Effector memory CD8-positive, alpha-beta T cell (primary cell): Measurements from ENCODE around the gene CYS1.
A peak's percentile ranks its signal among the peaks of the same experiment; 100 is the strongest.

Experiments used
- ATAC-seq: fragments of 150-1000 bp; cut with Tn5 transposase; replicated peaks from 2 replicates; pipeline ENCODE4 v1.10.0; 2021; ENCODE audit warnings: mild to moderate bottlenecking, moderate library complexity
- DNase-seq, 3 experiments: peaks; one replicate each; pipeline ENCODE4 v3.0.0; 2021
- H3K27ac Mint-ChIP-seq, 2 donors: one replicate each; pipeline ENCODE4 v1.8.0; 2022; ENCODE audit warnings: mild to moderate bottlenecking in 2 of 2, mixed read lengths in 2 of 2, moderate library complexity in 2 of 2
- H3K27me3 Mint-ChIP-seq, 2 donors: one replicate each; pipeline ENCODE4 v1.8.0; 2022; ENCODE audit warnings: mixed read lengths in 2 of 2
- H3K36me3 Mint-ChIP-seq: one replicate; pipeline ENCODE4 v1.8.0; 2022; ENCODE audit warnings: mild to moderate bottlenecking, moderate library complexity, mixed read lengths; ENCODE audit not compliant: insufficient read depth
- H3K4me1 Mint-ChIP-seq, 2 donors: one replicate each; pipeline ENCODE4 v1.8.0; 2022; ENCODE audit warnings: low read depth in 2 of 2, mixed read lengths in 2 of 2
- H3K4me3 Mint-ChIP-seq, 2 donors: one replicate each; pipeline ENCODE4 v1.8.0; 2022; ENCODE audit warnings: mild to moderate bottlenecking in 2 of 2, mixed read lengths in 2 of 2, moderate library complexity in 2 of 2
- H3K9me3 Mint-ChIP-seq, 2 donors: one replicate each; pipeline ENCODE4 v1.8.0; 2022; ENCODE audit warnings: mixed read lengths in 2 of 2

Gene CYS1

GRCh38 chr2:10075101-10075500 is 5.1 kb downstream of the CYS1 start:
- Mint-ChIP-seq H3K4me1 (peaks cover 13 to 16% of the 10 kb centered on the region in 2 donors), H3K36me3 (peaks cover 13% of the 10 kb centered on the region), H3K27me3 (peaks cover 56 to 76% of the 10 kb centered on the region in 2 donors), H3K27ac (no peak overlapping the region), H3K9me3 (no peaks in the 10 kb centered on the region), H3K4me3 (no peak overlapping the region)
- ATAC-seq (no peak), DNase-seq (no peak)

- no peak overlapping the region for H3K27ac Mint-ChIP-seq
- H3K27me3 Mint-ChIP-seq, result peaks cover 48 to 67% of the 10 kb centered on the region in 2 donors
- no peak overlapping the region for H3K4me3 Mint-ChIP-seq
- H3K4me1 Mint-ChIP-seq, result peaks cover 9 to 12% of the 10 kb centered on the region in 2 donors
- no peaks in the 10 kb centered on the region for H3K9me3 Mint-ChIP-seq
- peaks cover 7% of the 10 kb centered on the region for H3K36me3 Mint-ChIP-seq
- ATAC-seq (no peak), DNase-seq (no peak)
Observed at GRCh38 chr2:10073706-10074105, 6.5 kb downstream of the CYS1 start.

GRCh38 chr2:10072656-10073480 is 7.3 kb downstream of the CYS1 start:
- Mint-ChIP-seq H3K4me1 (peaks cover 4 to 10% of the 10 kb centered on the region in 2 donors), H3K27me3 (peaks cover 40 to 58% of the 10 kb centered on the region in 2 donors), H3K9me3 (no peaks in the 10 kb centered on the region), H3K36me3 (peaks cover 2% of the 10 kb centered on the region), H3K4me3 (no peak overlapping the region), H3K27ac (no peak overlapping the region)
- peak; percentile 98 for ATAC-seq
- peak; percentile 73 to 80 (median 78) for DNase-seq

- no peak overlapping the region for H3K4me3 Mint-ChIP-seq
- peaks cover 2% of the 10 kb centered on the region for H3K36me3 Mint-ChIP-seq
- H3K27ac Mint-ChIP-seq, result no peak overlapping the region
- H3K9me3 Mint-ChIP-seq, result no peaks in the 10 kb centered on the region
- ATAC-seq (no peak), DNase-seq (no peak)
- peaks cover 27 to 46% of the 10 kb centered on the region in 2 donors for H3K27me3 Mint-ChIP-seq
- peaks cover 4 to 8% of the 10 kb centered on the region in 2 donors for H3K4me1 Mint-ChIP-seq
Observed at GRCh38 chr2:10071595-10071994, 8.6 kb downstream of the CYS1 start.

GRCh38 chr2:10071176-10071575 is 9.0 kb downstream of the CYS1 start:
- H3K9me3 Mint-ChIP-seq, result no peaks in the 10 kb centered on the region
- H3K27ac Mint-ChIP-seq, result no peak overlapping the region
- peaks cover 23 to 41% of the 10 kb centered on the region in 2 donors for H3K27me3 Mint-ChIP-seq
- no peak overlapping the region for H3K4me3 Mint-ChIP-seq
- peaks cover 4 to 8% of the 10 kb centered on the region in 2 donors for H3K4me1 Mint-ChIP-seq
- DNase-seq (no peak), ATAC-seq (no peak)
- peaks cover 2% of the 10 kb centered on the region for H3K36me3 Mint-ChIP-seq

- Mint-ChIP-seq H3K4me1 (peaks cover 4 to 12% of the 10 kb centered on the region in 2 donors), H3K4me3 (no peak overlapping the region), H3K9me3 (no peaks in the 10 kb centered on the region), H3K27me3 (peaks cover 0 to 19% of the 10 kb centered on the region in 2 donors), H3K36me3 (peaks cover 2% of the 10 kb centered on the region), H3K27ac (no peak overlapping the region)
- ATAC-seq (no peak), DNase-seq (no peak)
Observed at GRCh38 chr2:10067881-10068280, 12.3 kb downstream of the CYS1 start.

GRCh38 chr2:10067330-10067729 is 12.9 kb downstream of the CYS1 start:
- no peak overlapping the region for H3K27ac Mint-ChIP-seq
- H3K4me1 Mint-ChIP-seq, result peaks cover 0 to 7% of the 10 kb centered on the region in 2 donors
- no peak for DNase-seq
- no peaks in the 10 kb centered on the region for H3K36me3 Mint-ChIP-seq
- no peak overlapping the region for H3K4me3 Mint-ChIP-seq
- H3K9me3 Mint-ChIP-seq, result no peaks in the 10 kb centered on the region
- peaks cover 0 to 14% of the 10 kb centered on the region in 2 donors for H3K27me3 Mint-ChIP-seq
- ATAC-seq, result no peak

GRCh38 chr2:10065773-10066055 is 14.5 kb downstream of the CYS1 start:
- Mint-ChIP-seq H3K36me3 (no peaks in the 10 kb centered on the region), H3K9me3 (no peaks in the 10 kb centered on the region), H3K27ac (no peak overlapping the region), H3K4me3 (no peak overlapping the region), H3K4me1 (peaks cover 0 to 7% of the 10 kb centered on the region in 2 donors), H3K27me3 (peaks cover 0 to 20% of the 10 kb centered on the region in 2 donors)
- ATAC-seq, result no peak
- DNase-seq, result no peak

- Mint-ChIP-seq H3K9me3 (no peaks in the 10 kb centered on the region), H3K27me3 (peaks cover 0 to 20% of the 10 kb centered on the region in 2 donors), H3K36me3 (no peaks in the 10 kb centered on the region), H3K27ac (no peak overlapping the region), H3K4me3 (no peak overlapping the region), H3K4me1 (peaks cover 0 to 7% of the 10 kb centered on the region in 2 donors)
- ATAC-seq (no peak), DNase-seq (no peak)
Observed at GRCh38 chr2:10064932-10065772, 15.1 kb downstream of the CYS1 start.

- H3K4me3 Mint-ChIP-seq, result no peak overlapping the region
- peaks cover 3% of the 10 kb centered on the region for H3K36me3 Mint-ChIP-seq
Observed at GRCh38 chr2:10063566-10063965, 16.6 kb downstream of the CYS1 start.

GRCh38 chr2:10062931-10063365 is 17.3 kb downstream of the CYS1 start:
- peaks cover 0 to 20% of the 10 kb centered on the region in 2 donors for H3K27me3 Mint-ChIP-seq
- H3K27ac Mint-ChIP-seq, result no peak overlapping the region
- no peak overlapping the region for H3K4me3 Mint-ChIP-seq

More at GRCh38 chr2:10063566-10063965, 16.6 kb downstream of the CYS1 start:
- DNase-seq (no peak), ATAC-seq (no peak)
- peaks cover 0 to 20% of the 10 kb centered on the region in 2 donors for H3K27me3 Mint-ChIP-seq
- peaks cover 0 to 7% of the 10 kb centered on the region in 2 donors for H3K4me1 Mint-ChIP-seq
- H3K9me3 Mint-ChIP-seq, result no peaks in the 10 kb centered on the region
- H3K27ac Mint-ChIP-seq, result no peak overlapping the region

GRCh38 chr2:10061221-10061925 is 18.8 kb downstream of the CYS1 start:
- ATAC-seq, result no peak
- no peak overlapping the region for H3K4me3 Mint-ChIP-seq
- H3K36me3 Mint-ChIP-seq, result peaks cover 7% of the 10 kb centered on the region
- no peak overlapping the region for H3K27ac Mint-ChIP-seq
- DNase-seq, result no peak
- no peaks in the 10 kb centered on the region for H3K9me3 Mint-ChIP-seq
- H3K27me3 Mint-ChIP-seq, result peaks cover 0 to 29% of the 10 kb centered on the region in 2 donors
- H3K4me1 Mint-ChIP-seq, result peaks cover 0 to 7% of the 10 kb centered on the region in 2 donors

More at GRCh38 chr2:10062931-10063365, 17.3 kb downstream of the CYS1 start:
- peaks cover 0 to 7% of the 10 kb centered on the region in 2 donors for H3K4me1 Mint-ChIP-seq
- no peak for ATAC-seq
- DNase-seq, result no peak
- H3K9me3 Mint-ChIP-seq, result no peaks in the 10 kb centered on the region
- peaks cover 3% of the 10 kb centered on the region for H3K36me3 Mint-ChIP-seq
